SIG-M5 treated with dmso at 0.1 percent for 504 hours (cell line): ENCODE data around the gene POLG.

ENCODE experiments used
- DNase-seq: peaks from one replicate; lab custom pipeline; 2025; ENCODE audit not compliant: unreplicated experiment; lab: John Stamatoyannopoulos, UW

Gene POLG

GRCh38 chr15:89334510-89335297 is at the start of gene POLG:
TSS of gene POLG (minus strand) at chr15:89334824. CDS start at chr15:89333754, 1,070 bp downstream.
- peak; percentile 97 for DNase-seq

GRCh38 chr15:89384176-89384604 is 49.6 kb upstream of the POLG start:
- DNase-seq, result no peak

- DNase-seq, result no peak
Observed at GRCh38 chr15:89383365-89384175, 48.9 kb upstream of the POLG start.

- no peak for DNase-seq
Observed at GRCh38 chr15:89381888-89382686, 47.5 kb upstream of the POLG start.

- DNase-seq, result no peak
Observed at GRCh38 chr15:89381331-89381730, 46.7 kb upstream of the POLG start.

- peak; percentile 42 for DNase-seq
Observed at GRCh38 chr15:89379818-89380217, 45.2 kb upstream of the POLG start.

GRCh38 chr15:89379251-89379695 is 44.6 kb upstream of the POLG start:
- no peak for DNase-seq

- peak; percentile 54 for DNase-seq
Observed at GRCh38 chr15:89378296-89379151, 43.9 kb upstream of the POLG start.

- DNase-seq, result no peak
Observed at GRCh38 chr15:89377842-89378295, 43.2 kb upstream of the POLG start.

- DNase-seq, result no peak
Observed at GRCh38 chr15:89377024-89377841, 42.6 kb upstream of the POLG start.

- no peak for DNase-seq
Observed at GRCh38 chr15:89376388-89376787, 41.8 kb upstream of the POLG start.

GRCh38 chr15:89375093-89376005 is 40.7 kb upstream of the POLG start:
- DNase-seq, result no peak

- no peak for DNase-seq
Observed at GRCh38 chr15:89374086-89374981, 39.7 kb upstream of the POLG start.

- DNase-seq, result no peak
Observed at GRCh38 chr15:89372069-89372935, 37.7 kb upstream of the POLG start.

GRCh38 chr15:89371228-89372044 is 36.8 kb upstream of the POLG start:
- no peak for DNase-seq

- no peak for DNase-seq
Observed at GRCh38 chr15:89370978-89371227, 36.3 kb upstream of the POLG start.
